ENCODE results near the gene GPR139. TPM values are rescaled to one million over a fixed set of nuclear protein-coding genes. Genes with fewer than 3 reads are reported as not detected.

The GPR139 gene
- 0.15 TPM in 1 of 2 replicates, not detected in the other for total RNA-seq (2014; rRNA removed; shearing (Covaris generic))

DNA sequence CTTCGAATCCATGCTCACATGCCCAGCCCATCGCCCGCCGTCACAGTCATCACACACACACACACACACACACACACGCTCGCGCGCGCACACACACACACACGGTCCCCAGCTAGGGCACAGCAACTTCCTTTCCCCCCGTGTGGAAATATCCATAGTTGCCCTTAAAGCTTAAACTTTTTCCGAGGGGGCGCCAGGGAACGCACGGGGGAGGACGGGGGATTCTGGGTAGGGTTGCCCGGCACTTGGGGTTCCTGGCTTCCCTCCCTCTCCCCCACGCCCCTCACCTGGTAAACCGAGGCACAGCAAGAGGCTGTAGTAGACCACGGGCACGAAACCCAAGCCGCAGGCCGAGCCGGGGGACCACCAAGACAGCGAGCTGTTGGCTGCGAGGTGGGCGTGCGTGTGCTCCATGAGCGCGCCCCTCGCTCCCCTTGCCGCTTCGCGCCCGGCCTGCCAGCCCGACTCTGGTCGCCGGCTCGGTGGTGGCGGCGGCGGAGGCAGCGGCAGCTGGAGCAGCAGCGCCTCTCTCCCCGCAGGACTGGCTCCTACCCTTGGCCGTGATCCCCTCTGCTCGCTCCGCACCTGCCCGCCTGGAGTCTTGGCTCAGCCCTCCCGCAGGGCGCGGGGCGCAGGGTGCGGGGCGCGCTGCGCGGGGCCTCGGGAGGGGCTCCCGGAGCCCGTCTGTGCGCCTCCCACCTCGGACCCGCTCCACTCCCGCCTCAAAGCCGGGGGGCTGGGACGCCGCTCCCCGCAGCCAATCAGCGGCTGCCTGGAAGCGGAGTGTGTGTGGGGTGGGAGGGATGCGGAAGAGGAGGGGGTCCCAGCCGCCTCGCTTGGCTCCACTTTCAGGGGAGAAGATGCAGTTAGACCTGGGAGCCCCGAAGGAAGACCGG is at the start of gene GPR139:
GPR139 (minus strand) TSS at position 688 of the 896 bp plus-strand sequence; CDS start at position 414, 274 bp downstream.
- peak; percentile 92 for DNase-seq
- H3K4me3 ChIP-seq (ENCODE audit: insufficient read depth, low read depth, low read length) = peak within 1 kb of the TSS; percentile 69
- no peaks in the 10 kb centered on the region for H3K36me3 ChIP-seq (replicated peaks; ENCODE audit: control insufficient read depth, insufficient read depth, low read length)
- peaks cover 42% of the 10 kb centered on the region for H3K27me3 ChIP-seq (ENCODE audit: control insufficient read depth, insufficient read depth, low read length)

DNA sequence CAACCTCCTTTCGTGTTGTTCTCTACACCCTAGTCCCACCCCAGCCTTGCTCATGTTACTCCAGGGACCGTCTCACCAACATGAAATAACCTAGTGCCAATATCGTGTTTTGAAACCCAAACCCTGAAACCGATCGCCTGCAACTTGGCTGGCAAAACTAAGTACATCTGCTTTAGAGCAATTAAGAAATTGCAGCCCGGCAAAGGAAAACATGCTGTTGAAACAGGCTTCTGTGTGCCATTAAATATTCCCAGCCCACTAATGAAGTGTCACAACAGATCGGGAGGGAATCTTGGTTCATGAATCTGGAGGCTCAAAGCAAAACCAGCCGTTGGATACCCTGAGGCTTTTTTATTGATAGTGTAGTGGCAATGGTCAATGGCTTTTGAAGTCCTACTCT is 48.3 kb upstream of the GPR139 start:
- H3K27me3 ChIP-seq (ENCODE audit: control insufficient read depth, insufficient read depth, low read length) = no peaks in the 10 kb centered on the region
- DNase-seq = no peak
- H3K4me3 ChIP-seq (ENCODE audit: insufficient read depth, low read depth, low read length) = no peak overlapping the region
- no peaks in the 10 kb centered on the region for H3K36me3 ChIP-seq (replicated peaks; ENCODE audit: control insufficient read depth, insufficient read depth, low read length)

DNA sequence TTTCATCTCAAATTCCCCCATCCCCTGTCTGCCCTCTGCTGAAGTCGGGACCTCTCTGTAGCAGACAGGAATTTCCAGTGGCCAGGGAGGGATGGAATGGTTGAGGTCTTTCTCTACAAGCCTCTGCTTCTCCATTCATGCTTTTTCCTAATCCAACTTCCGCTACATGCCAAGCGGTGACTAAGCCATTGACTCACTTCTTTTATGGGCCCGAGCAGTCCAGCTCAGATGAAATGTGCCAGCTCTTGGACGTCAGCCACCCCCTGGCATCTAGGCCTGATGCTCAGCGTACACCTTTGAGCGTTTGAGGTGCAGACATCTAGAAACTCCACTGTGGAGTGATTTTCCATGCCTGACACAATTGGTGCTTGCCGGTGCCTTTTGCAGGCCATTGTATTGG is 40.7 kb upstream of the GPR139 start:
- Histone ChIP-seq H3K27me3 (ENCODE audit: control insufficient read depth, insufficient read depth, low read length) (no peaks in the 10 kb centered on the region), H3K4me3 (ENCODE audit: insufficient read depth, low read depth, low read length) (no peak overlapping the region), H3K36me3 (replicated peaks; ENCODE audit: control insufficient read depth, insufficient read depth, low read length) (no peaks in the 10 kb centered on the region)
- no peak for DNase-seq

DNA sequence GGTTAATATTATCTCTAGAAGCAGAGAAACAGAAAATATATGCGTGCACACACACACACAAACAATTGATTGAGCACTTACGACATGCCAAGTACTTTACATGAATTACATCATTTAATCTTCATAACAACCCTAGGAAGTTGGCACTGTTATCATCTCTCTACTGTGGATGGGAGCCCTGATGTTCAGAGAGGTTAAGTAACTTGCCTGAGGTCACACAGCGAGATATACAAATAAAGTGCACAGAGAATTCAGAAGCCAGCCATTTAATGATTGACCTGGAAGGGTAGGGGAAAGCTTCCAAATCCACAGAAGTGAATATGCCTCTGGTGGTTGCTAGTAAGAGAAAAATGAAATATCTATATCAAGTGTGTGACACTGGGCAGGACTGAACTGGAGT is 37.5 kb upstream of the GPR139 start:
- no peaks in the 10 kb centered on the region for H3K36me3 ChIP-seq (replicated peaks; ENCODE audit: control insufficient read depth, insufficient read depth, low read length)
- no peak for DNase-seq
- H3K4me3 ChIP-seq (ENCODE audit: insufficient read depth, low read depth, low read length) = no peak overlapping the region
- no peaks in the 10 kb centered on the region for H3K27me3 ChIP-seq (ENCODE audit: control insufficient read depth, insufficient read depth, low read length)

DNA sequence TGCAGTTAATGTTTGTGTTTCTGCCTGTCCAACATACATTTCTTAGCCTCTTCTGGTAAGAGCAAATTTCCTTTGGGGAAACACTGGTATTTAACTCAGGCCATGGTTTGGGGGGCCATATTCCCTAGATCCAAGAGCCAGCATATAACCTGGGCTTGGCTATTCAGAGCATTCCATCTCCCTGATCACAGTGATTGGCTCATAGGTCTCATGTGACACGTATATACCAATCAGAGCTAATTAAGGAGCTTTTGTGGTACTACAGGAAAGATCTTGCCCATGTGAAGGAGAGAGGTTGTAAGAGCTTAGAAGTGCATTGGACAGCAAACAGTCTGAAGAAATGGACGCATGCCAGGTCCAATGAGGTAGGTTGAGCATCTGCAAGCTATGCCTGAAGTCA is 33.4 kb upstream of the GPR139 start:
- H3K27me3 ChIP-seq (ENCODE audit: control insufficient read depth, insufficient read depth, low read length) = no peaks in the 10 kb centered on the region
- no peaks in the 10 kb centered on the region for H3K36me3 ChIP-seq (replicated peaks; ENCODE audit: control insufficient read depth, insufficient read depth, low read length)
- DNase-seq = no peak
- H3K4me3 ChIP-seq (ENCODE audit: insufficient read depth, low read depth, low read length) = no peak overlapping the region

DNA sequence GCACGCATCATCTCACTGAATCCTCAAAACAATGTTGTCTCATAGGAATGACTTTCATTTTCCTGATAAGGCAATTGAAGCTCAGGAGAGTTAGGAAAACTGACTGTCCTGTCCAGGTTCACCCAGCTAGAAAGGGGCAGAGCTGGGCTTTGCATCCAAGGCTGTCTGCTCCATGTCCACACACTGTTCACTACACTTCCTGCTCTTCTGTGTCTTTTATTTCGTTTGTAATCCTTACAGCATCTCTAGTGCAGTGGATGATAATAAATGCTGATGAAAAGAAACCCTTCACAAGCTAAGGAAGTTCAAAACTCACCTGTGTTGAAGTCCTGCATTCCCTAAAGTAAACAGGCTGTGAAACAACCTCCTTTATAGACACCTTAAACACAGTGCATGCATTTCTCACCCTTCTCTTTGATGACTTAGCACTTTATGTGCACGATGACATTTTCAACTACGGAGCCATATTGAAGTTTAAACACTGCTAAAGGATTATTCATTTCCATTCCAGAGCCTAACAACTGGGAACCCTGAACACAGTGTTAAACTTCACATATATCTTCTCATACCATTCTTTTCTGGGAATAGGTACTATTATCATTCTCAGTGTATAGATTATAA is 31.0 kb upstream of the GPR139 start:
- Histone ChIP-seq H3K36me3 (replicated peaks; ENCODE audit: control insufficient read depth, insufficient read depth, low read length) (no peaks in the 10 kb centered on the region), H3K27me3 (ENCODE audit: control insufficient read depth, insufficient read depth, low read length) (no peaks in the 10 kb centered on the region), H3K4me3 (ENCODE audit: insufficient read depth, low read depth, low read length) (no peak overlapping the region)
- no peak for DNase-seq

DNA sequence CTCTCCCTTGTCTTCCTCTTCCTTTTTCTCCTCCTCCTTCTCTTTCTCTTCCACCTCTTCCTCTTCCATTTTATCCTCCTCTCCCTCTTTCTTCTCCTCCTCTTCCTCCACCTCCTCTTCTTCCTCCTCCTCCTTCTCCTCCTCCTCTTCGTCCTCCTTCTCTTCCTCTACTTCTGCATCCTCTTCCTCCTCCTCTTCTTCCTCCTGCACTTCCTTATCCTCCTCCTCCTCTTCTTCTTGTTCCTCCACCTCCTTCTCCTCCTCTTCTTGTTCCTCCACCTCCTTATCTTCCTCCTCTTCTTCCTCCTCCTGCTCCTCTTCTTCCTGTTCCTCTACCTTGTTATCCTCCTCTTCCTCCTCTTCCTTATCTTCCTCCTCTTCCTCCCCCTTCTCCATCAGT is 28.8 kb upstream of the GPR139 start:
- DNase-seq = no peak
- Histone ChIP-seq H3K36me3 (replicated peaks; ENCODE audit: control insufficient read depth, insufficient read depth, low read length) (no peaks in the 10 kb centered on the region), H3K4me3 (ENCODE audit: insufficient read depth, low read depth, low read length) (no peak overlapping the region), H3K27me3 (ENCODE audit: control insufficient read depth, insufficient read depth, low read length) (no peaks in the 10 kb centered on the region)

DNA sequence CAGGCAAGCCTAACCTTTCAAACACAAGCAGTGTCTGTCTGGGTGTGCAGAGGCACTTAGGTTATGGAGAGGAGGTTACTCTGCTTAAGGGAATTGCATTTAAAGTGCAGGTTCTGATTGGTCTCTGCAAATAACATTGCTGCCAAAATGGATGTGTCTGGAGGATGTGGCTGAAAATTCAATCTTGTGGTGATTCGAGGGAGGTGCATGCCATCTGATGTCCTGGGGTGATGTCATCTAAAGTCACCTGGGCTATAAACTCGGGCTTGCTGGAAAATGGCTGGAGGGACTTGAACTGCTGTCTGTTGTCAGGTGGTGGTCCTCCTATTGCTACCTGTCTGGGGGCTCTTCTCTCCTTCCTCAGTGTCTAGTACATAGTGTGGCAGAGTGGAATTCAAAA is 28.3 kb upstream of the GPR139 start:
- Histone ChIP-seq H3K4me3 (ENCODE audit: insufficient read depth, low read depth, low read length) (no peak overlapping the region), H3K27me3 (ENCODE audit: control insufficient read depth, insufficient read depth, low read length) (no peaks in the 10 kb centered on the region), H3K36me3 (replicated peaks; ENCODE audit: control insufficient read depth, insufficient read depth, low read length) (no peaks in the 10 kb centered on the region)
- no peak for DNase-seq

DNA sequence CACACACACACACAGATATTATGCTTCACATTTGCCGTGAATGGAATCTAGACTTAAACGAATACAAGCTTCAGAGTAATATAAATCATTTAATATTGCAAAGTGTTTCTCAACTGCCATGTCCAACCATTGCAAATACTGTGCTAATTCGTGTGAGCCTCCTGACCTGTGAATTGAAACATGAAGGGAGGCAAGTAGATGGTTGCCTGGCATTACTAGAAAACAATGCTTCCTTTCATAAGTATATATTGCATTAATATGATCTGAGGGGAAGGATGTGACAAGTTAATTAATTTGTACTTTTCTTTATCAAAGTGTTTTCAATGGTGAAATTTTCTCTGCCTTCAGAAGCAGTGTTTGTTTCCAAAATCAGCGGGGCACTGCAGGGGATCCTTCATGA is 25.7 kb upstream of the GPR139 start:
- no peak for DNase-seq
- H3K4me3 ChIP-seq (ENCODE audit: insufficient read depth, low read depth, low read length) = no peak overlapping the region
- H3K36me3 ChIP-seq (replicated peaks; ENCODE audit: control insufficient read depth, insufficient read depth, low read length) = no peaks in the 10 kb centered on the region
- H3K27me3 ChIP-seq (ENCODE audit: control insufficient read depth, insufficient read depth, low read length) = no peaks in the 10 kb centered on the region

DNA sequence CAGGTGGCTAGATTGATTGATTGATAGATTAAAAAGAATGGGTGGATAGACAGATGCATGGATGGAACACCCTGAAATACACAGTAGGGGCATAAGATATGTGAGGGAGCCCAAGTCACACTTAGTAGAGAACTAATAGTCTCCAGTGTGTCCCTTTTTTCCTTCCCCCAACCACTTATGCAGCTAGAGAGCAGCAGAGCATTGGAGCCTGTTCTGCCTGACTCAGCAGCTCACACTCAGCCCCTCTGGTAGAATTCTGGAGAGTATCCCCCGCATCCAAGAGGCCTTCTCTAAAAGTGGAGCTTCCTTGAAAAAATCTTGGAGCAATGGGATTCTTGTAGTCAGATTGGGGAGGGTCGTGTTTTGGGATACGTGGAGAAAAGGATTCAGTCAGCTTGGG is 20.5 kb upstream of the GPR139 start:
- no peak for DNase-seq
- Histone ChIP-seq H3K27me3 (ENCODE audit: control insufficient read depth, insufficient read depth, low read length) (no peaks in the 10 kb centered on the region), H3K36me3 (replicated peaks; ENCODE audit: control insufficient read depth, insufficient read depth, low read length) (no peaks in the 10 kb centered on the region), H3K4me3 (ENCODE audit: insufficient read depth, low read depth, low read length) (no peak overlapping the region)

DNA sequence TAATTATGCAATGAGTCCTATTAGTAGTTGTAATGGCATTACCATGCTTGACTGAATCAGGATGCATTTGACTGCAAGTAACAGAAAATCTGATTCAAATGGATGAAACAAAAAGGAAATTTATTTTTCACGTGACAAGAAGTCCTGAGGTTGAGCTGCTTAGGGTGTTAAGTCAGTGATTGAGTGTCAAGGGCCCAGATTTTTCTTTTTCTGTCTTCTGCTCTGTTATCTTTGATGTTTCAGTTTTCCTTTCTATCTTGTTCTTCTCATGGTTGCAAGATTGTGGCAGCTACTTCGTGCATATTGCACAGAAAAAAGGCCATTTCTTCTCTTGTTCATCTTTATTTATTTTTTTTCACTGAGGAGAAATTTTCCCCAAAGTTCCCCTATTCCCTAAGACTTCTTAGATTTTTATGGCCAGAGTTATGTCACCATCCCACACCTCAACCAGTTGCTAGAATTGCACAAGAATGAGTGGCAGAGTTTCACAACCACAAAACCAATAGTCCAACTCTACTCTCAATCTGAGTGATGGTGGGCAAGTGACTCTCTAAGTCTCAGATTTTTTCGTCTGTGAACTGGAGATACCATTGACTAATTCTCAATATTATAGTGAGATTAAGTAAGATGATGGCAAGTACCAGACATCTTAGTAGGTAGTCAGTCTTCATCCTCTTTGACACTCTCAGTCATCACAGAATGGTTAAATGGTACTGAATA is 15.7 kb upstream of the GPR139 start:
- no peak for DNase-seq
- H3K36me3 ChIP-seq (replicated peaks; ENCODE audit: control insufficient read depth, insufficient read depth, low read length) = no peaks in the 10 kb centered on the region
- H3K27me3 ChIP-seq (ENCODE audit: control insufficient read depth, insufficient read depth, low read length) = no peaks in the 10 kb centered on the region
- no peak overlapping the region for H3K4me3 ChIP-seq (ENCODE audit: insufficient read depth, low read depth, low read length)

DNA sequence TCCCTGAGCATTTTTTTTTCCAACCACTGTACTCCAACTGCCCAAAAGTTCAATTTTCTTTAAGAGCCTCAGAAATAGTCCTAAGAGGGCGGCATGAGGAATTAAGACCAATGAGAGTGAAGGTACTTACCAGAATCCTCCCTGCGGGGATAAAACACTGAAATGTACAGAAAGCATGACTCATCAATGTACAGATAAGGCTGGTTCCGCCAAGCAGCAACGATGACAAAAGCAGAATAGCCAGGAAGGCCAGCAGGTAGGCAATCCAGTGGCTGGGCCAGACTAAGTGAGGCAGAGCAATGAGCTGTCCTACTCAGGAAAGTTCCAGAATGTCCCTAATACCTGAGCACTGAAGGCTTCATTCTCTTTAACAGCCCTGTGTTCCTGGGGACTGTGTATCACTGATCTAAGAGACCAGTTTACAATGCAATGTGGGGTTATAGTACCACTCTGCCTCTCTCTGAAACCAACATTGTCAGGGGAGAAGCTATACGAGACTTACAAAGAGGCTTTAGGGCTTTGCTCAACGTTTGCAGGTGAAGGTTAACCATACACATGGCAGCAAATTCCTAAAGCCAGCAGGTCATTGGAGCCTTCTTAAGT is 11.0 kb upstream of the GPR139 start:
- Histone ChIP-seq H3K36me3 (replicated peaks; ENCODE audit: control insufficient read depth, insufficient read depth, low read length) (no peaks in the 10 kb centered on the region), H3K4me3 (ENCODE audit: insufficient read depth, low read depth, low read length) (no peak overlapping the region), H3K27me3 (ENCODE audit: control insufficient read depth, insufficient read depth, low read length) (no peaks in the 10 kb centered on the region)
- DNase-seq = no peak

DNA sequence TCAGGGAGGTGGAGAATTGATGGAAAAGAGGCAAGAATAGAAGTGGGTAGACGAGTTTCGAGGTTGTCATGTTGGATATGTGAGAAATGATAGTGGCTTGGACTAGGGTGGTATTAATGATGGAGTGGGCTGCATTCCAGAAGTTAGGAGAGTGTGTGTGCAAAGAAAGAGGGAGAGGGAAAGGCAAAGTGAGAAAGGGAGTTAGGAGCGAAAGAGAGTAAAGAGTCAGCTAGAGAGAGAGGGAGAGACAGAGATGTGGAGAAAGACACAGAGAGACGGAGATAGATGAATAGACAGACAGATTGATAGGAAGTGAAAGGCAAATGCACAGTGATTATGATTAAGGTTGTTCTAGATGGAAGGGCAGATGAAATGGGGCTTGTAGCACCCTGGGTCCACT is 5.4 kb upstream of the GPR139 start:
- no peaks in the 10 kb centered on the region for H3K36me3 ChIP-seq (replicated peaks; ENCODE audit: control insufficient read depth, insufficient read depth, low read length)
- no peak overlapping the region for H3K4me3 ChIP-seq (ENCODE audit: insufficient read depth, low read depth, low read length)
- DNase-seq = no peak
- peaks cover 14% of the 10 kb centered on the region for H3K27me3 ChIP-seq (ENCODE audit: control insufficient read depth, insufficient read depth, low read length)

DNA sequence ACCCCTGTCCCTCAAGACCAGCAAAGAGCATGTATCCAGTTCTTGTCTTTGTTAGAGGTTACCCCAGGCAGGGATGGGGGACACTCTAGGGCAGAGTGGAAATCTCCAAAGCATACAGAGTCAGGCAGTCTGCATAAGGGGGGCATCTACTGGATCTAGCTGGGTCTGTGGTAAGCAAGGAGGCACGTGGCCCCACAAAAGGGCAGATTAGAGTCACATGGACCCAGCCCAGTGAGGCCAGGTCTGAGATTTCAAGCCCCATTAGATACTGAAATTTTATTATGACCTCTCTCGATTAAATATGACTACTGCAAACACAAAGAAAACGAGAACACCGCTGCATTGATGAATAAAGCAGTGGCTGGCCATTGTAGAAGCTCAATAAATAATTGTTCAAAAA is 1.6 kb upstream of the GPR139 start:
- DNase-seq = no peak
- Histone ChIP-seq H3K4me3 (ENCODE audit: insufficient read depth, low read depth, low read length) (no peak overlapping the region), H3K36me3 (replicated peaks; ENCODE audit: control insufficient read depth, insufficient read depth, low read length) (no peaks in the 10 kb centered on the region), H3K27me3 (ENCODE audit: control insufficient read depth, insufficient read depth, low read length) (peaks cover 42% of the 10 kb centered on the region)

Data from H7 (cell line).